ENCODE measurements around the gene SMOC2.

SMOC2 gene, protein sequence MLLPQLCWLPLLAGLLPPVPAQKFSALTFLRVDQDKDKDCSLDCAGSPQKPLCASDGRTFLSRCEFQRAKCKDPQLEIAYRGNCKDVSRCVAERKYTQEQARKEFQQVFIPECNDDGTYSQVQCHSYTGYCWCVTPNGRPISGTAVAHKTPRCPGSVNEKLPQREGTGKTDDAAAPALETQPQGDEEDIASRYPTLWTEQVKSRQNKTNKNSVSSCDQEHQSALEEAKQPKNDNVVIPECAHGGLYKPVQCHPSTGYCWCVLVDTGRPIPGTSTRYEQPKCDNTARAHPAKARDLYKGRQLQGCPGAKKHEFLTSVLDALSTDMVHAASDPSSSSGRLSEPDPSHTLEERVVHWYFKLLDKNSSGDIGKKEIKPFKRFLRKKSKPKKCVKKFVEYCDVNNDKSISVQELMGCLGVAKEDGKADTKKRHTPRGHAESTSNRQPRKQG

GRCh38 chr6:168440520-168441433 lies at the start of gene SMOC2:
Gene SMOC2 (plus strand): TSS chr6:168441184. CDS start chr6:168441371, 187 bp downstream.
- DNase-seq, result no peak

GRCh38 chr6:168393126-168393870 lies 47.7 kb upstream of the SMOC2 start:
- DNase-seq, result no peak

DNA sequence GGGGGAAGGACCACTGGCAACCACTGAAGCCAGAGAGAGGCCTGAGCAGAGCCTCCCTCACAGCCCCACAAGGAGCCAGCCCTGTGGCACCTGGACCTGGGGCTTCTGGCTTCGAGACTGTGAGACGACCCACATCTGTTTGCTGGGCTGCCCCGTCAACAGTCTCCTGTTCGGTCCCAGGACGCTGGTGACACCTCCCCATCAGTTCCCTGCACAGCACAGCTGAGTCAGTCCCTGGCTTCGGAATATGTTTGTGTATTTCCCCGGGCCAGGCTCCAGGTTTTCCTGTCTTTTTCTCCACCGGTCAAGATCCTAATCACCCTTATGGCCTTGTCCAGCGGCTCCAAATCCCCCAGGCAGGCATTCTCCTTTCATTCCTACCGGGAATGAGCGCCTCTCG lies 46.4 kb upstream of the SMOC2 start:
- DNase-seq, result no peak

DNA sequence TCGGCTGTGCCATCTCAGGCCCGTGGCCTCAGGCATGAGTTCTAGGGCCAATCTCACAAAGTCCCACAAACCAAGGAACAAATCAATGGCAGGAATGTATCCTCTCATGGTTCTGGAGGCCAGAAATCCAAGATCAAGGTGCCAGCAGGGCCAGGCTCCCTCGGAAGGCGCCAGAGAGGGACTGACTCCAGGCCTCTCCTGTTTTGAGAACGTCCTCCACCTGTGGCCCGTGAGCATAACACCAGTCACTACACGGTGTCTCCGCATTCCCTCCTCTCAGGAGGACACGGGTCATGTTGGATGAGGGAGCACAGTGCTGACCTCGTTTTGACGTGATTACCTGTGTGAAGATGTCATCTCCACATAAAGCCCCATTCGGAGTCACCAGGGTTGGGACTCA lies 45.0 kb upstream of the SMOC2 start:
- no peak for DNase-seq

- no peak for DNase-seq
Measured at GRCh38 chr6:168396561-168396960, 44.4 kb upstream of the SMOC2 start.

- DNase-seq, result no peak
Measured at GRCh38 chr6:168397012-168397411, 44.0 kb upstream of the SMOC2 start.

- no peak for DNase-seq
Measured at GRCh38 chr6:168400037-168400436, 40.9 kb upstream of the SMOC2 start.

GRCh38 chr6:168403370-168404005 lies 37.5 kb upstream of the SMOC2 start:
- DNase-seq, result no peak

- no peak for DNase-seq
Measured at GRCh38 chr6:168404560-168404959, 36.4 kb upstream of the SMOC2 start.

- no peak for DNase-seq
Measured at GRCh38 chr6:168407842-168408241, 33.1 kb upstream of the SMOC2 start.

GRCh38 chr6:168408504-168409136 lies 32.4 kb upstream of the SMOC2 start:
- DNase-seq, result no peak

GRCh38 chr6:168410035-168410434 lies 30.9 kb upstream of the SMOC2 start:
- no peak for DNase-seq

DNA sequence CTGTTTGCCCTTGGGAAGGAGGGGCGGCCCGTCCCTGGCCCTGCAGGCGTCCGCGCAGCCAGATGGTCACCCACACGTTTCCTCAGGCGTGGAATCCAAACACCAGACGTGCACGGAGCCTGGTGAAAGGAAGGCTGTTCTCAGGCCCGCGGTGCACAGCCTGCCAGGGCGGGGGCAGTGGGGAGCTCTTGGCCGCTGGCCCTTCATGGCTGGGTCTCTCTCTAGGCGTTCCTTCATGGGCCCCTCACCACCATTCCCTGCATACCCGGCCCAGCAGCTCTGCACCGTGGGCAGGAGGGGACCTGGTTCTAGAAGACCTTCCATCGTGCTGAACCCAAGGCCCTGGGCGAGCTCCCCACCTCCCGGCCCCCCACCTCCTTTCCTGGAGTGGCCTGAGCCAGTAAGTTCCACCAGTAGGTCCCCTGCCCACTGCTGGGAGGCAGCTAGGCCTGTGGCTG lies 30.4 kb upstream of the SMOC2 start:
- no peak for DNase-seq

GRCh38 chr6:168411130-168411529 lies 29.9 kb upstream of the SMOC2 start:
- no peak for DNase-seq

- DNase-seq, result no peak
Measured at GRCh38 chr6:168411793-168412192, 29.2 kb upstream of the SMOC2 start.

DNA sequence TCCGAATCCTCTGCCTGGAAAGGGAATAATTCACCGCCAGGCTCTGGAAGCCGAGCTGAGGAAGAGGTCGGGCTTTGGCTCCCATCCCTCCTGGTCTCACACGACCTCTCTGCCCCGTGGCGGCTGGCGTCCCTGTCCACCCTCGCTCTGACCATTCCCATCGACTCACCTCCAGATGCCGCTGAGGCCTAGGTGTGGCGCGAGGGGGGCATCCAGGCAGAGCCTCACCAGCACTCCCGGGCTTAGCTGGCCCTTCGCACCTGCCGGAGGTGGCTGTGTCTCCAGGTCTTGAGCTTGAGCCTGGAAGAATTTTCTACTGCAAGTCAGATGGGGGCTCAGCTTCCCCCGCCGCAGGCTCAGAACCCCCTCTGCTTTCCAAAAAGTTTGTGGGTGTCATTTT lies 28.5 kb upstream of the SMOC2 start:
- DNase-seq, result no peak

DNA sequence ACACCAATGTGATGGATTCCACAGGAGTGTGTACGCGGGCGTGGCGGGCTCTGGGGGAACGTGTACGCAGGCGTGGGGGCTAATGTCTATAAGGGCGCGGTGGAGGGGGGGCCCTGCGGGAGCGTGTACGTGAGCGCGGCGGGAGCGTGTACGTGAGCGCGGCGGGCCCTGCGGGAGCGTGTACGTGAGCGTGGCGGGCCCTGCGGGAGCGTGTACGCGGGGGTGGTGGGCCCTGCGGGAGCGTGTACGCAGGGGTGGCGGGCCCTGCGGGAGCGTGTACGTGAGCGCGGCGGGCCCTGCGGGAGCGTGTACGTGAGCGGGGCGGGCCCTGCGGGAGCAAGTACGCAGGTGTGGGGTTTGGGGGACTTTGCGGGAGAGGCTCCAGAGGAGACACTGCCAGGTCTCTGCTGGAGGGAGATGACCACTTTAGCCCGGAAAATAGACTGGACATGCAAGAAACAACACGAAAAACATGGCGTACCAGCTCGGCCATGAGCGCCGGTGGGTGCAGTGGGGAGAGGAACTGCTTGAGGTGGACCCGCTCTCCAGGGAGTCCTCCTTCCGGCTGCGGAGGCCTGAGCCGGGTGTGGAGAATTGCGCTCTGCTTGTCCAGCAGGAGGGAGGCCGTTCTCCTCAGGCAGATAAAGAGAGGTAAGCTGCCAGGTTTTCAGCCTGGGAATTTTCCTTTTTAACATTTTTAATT lies 27.8 kb upstream of the SMOC2 start:
- DNase-seq, result no peak

DNA sequence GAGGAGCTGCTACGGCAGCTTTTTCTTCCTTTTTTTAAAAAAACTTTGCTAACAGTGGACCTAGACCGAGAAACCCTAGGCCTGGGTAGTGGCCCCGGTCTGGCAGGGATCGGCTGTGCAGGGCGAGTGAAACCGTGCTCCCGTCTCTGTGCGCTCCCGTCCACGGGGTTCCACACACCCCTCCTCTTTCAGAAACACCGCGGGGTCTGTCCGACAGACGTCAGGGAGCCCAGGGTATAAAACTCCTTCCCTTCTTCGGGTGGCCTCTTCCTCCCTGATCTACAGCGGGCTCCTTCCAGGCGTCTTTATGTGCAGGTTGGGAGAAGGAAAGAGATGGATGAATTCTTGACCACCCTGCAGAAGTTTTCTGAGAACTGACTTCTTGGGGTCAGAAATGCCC lies 27.1 kb upstream of the SMOC2 start:
- no peak for DNase-seq

GRCh38 chr6:168414336-168415097 lies 26.5 kb upstream of the SMOC2 start:
- no peak for DNase-seq
